Measurements from ENCODE around the gene PTRH1.

PTRH1 gene

DNA sequence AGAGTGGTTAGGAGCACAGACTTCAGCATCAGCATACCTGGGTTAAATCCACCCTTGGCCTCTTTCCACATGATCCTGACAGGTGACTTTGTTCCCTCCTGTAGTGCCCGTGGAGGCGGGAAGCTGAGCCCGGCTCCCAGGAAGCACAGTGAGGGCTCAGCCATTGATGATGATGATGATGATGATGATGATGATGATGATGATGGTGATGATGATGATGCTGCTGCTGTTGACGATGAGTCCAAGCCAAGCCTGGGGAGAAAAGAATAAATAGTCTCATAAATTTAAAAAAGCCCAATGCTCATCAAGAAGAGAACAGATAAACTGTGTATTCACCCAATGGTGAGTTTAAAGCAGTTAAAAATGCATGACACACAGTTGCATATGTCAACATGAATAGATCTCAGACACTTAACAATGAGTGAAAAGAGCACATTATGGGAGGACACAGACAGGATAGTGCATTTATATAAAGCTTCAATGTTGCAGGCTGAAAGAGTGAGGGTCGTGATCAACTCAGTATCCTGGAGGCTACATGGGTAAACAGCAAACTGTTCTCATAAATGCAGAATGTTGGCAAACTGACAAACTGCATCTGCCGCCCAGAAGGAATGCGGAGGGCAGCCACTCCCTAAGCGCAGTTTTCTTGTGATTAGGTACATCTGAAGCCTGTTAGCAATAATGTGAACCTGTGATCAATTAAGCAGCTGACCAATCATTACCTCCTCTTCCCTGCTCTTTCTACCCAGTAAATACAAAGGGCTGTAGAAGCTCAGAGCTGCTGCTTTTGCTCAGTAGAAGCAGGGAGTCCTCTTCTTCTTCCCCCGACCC lies 20.4 kb downstream of the PTRH1 start:
- DNase-seq: no peak

DNA sequence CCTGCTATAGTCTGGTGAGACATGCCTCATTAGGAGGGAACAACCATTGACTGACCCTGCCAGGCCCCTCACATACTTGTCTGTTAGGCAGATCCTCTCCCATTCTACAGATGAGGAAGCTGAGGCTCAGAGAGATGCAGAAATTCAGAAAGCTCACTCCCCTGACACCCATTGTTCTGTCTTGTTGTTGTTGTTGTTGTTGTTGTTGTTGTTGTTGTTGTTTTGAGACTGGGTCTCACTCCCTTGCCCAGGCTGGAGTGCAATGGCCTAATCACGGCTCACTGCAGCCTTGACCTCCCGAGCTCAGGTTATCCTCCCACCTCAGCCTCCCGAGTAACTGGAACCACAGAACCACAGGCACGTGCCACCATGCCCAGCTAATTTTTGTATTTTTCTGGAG lies 21.8 kb downstream of the PTRH1 start:
- DNase-seq: no peak

DNA sequence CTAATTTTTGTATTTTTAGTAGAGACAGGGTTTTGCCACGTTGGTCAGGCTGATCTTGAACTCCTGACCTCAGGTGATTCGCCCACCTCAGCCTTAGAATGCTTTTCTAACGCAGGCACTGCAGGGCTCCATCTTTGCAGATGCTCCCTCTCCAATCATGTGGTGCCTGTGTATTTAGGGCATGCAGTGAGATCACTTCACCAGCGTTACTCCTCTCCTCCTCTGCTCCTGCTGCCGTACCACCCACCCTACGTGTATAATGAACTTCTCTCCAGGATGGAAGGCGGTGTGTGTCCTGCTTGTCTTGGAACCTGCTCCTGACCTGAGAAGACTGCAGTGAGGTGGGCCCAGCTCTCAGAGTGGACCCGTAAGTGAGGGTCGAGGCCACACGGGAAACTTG lies 22.3 kb downstream of the PTRH1 start:
- no peak for DNase-seq

GRCh38 chr9:127692071-127692470 lies 23.4 kb downstream of the PTRH1 start:
- no peak for DNase-seq

GRCh38 chr9:127690735-127691134 lies 24.7 kb downstream of the PTRH1 start:
- DNase-seq: no peak

DNA sequence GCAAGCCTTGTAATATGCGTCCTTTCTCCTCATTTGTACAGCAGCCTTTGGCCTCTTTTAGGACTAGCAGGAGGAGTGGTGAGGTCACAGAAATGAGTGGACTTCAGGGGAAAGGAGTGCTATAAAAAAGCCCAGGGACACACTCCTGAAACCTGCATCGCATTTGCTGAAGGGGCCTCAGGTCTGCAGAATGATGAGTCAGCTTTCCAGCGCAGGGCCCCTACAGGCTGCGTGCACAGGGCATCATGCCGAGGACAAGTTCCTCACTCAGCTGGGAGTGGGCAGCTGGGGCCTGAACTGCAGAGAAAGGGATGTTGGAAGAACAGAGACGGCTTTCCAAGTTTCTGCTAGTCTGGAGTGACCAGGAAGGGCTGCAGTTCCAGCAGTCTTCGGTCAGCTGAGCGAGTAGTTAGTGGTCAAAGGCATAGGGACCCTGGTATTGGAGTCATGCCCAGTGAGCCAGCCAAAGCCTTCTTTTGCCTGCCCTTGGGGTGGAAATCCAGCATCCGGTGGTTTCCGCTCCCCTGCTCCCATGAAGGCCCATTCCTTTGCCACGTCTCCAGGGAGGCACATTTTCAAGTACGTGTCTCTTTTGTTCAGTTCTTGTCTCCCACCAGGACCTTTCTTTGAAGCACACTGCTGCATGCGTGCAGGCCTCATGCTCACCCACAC lies 26.0 kb downstream of the PTRH1 start:
- no peak for DNase-seq

- no peak for DNase-seq
These were observed 28.7 kb downstream of the PTRH1 start for GRCh38 chr9:127686461-127687393.

DNA sequence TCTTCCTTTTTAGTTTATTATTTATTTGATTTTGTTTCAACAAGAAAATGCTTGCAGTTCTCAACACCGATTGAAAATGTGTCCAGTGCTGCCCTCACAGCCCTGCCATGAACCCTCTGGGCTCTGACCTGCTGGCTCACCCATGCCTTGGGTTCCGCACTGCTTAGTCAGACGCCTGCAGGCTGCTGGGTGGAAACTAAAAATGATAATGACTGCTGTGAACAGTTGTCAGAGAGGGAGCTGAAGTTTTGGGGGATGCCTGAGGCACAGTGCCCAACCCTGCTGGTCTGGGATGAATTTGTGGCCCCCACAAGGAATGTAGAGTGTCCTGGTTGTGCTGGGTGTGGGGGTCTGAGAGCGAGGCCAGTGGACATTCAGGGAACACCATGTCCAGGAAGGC lies 30.9 kb downstream of the PTRH1 start:
- DNase-seq: no peak

GRCh38 chr9:127683723-127684122 lies 31.7 kb downstream of the PTRH1 start:
- DNase-seq: no peak

DNA sequence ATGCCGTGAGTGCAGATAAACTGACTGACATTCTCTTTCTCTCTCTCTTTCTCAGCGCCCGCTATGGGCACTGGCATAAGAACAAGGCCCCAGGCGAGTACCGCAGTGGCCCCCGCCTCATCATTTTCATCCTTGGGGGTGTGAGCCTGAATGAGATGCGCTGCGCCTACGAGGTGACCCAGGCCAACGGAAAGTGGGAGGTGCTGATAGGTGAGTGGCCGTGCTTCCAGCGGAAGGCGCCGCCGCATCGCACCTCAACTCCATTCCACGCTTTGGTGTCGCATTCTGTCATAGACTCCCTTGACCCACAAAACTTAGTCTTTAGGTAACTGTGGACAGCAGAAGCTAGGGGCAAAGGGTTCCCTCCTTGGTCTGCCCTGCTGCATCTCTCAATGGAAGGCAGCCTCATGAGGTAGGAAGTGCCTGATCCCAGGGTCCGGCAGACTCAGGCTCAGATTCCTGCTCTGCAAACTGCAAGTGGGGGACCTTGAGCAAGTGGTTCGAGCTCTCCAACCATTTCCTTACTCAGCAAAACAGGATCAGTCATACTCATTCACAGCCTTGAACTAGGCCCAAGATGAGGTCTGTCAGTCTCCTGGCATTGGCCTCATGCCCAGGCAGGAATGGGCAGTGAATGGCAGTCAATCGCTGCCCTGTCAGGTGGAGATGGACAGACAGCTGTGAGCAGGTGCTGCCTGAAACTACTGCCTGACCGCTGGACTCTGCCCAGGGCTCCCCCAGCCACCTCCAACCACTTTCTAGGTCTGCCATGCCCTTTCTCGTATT lies 32.9 kb downstream of the PTRH1 start:
- DNase-seq: no peak

- no peak for DNase-seq
These were observed 34.6 kb downstream of the PTRH1 start for GRCh38 chr9:127680846-127681245.

- no peak for DNase-seq
These were observed 35.2 kb downstream of the PTRH1 start for GRCh38 chr9:127680226-127680625.

DNA sequence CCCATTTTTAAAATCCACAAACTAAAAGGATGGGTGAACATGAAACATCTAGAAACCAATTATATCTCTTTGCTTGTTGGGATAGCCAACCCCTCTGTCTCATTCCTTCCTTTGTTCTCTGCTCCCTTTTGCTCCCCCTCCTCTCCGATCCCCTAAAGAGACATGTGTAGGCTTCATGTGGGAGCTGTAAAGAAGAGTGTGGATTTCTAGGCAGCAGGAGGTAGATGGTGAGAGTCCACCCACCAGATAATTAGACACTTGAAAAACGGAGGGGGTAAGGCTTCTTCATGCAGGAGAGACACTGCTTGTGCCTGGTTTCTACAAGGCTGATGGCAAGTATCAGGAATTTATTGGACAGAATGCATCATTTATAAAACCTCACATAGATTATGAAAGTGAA lies 36.0 kb downstream of the PTRH1 start:
- DNase-seq: no peak

DNA sequence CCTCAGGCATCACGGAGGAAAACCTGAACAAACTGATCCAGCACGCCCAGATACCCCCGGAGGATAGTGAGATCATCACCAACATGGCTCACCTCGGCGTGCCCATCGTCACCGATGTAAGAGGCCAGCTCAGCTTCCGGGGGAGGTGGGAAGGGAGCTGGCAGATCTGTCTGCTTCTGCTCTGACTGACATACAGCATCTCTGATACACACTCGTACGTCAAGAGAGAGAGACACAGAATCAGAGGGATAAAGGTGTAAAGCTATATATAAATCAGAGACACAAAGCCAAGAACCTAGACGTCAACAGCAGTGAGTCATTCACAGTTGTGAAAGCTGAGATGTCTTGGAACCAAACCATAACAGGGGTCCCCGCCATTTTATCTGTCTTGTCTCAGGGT lies 38.8 kb downstream of the PTRH1 start:
- no peak for DNase-seq

DNA sequence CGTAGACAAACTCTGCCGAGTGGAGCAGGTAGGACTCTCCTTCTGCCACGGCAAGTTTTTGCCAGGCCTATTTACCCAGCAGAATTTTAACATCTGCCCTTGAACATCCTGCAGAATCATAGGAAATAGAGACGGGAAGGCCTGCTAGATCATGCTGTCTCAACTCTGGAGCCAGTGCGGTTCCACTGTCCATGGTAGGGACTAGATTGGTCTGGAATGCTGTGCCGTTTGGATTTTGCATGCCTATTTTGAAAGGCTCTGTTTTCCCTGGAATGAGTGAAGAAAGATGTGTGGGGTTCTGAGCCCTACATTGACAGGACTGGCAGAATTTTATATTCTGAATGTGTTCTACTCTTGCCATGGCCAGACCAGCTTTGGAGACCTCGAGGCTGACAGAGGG lies 42.2 kb downstream of the PTRH1 start:
- no peak for DNase-seq

- DNase-seq: no peak
These were observed 47.6 kb downstream of the PTRH1 start for GRCh38 chr9:127667906-127668305.

- DNase-seq: peak in 1 of 4 experiments; percentile 16
These were observed 48.2 kb downstream of the PTRH1 start for GRCh38 chr9:127667127-127667844.

DNA sequence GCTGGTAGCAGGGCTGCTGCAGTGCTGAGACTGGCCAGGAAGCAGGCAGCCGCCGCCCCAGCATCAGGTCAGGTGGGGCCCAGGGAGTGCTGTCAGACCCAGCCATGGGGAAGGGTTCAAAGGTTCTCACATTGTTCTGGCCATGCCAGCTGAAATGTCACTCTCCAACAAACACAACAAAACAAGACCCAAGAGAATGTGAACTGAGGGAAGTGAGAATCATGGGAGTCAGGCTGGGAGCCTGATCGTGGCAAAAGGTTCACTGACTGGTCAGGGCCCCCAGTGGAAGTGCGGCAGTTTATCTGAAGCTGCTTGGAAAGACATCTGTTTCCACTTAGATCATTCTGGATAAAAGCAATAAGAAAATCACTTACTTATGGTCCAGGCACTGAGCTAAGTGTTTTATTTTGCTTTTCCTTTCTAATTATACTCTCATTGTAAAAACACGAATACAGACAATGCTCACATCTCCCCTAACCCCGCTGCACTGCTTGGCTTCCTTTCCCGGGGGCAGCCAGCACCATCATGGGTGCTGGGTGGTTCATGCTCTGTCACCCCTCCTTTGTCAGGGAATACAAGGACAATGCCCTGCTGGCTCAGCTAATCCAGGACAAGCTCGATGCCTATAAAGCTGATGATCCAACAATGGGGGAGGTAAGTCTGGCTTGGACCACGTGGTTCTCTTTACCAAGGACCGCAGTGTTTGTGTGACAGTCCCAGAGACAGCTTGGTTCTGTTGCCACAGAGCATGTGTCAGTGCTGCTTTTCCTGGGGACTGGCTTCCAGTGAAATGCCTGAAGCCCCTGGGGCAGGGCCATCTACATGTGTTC lies 50.6 kb downstream of the PTRH1 start:
- no peak for DNase-seq

GRCh38 chr9:127664324-127664677 lies 51.2 kb downstream of the PTRH1 start:
- DNase-seq: no peak

Measured in suppressor macrophage (primary cell).